GM12891 (cell line): Measurements from ENCODE around the gene TRAF1.
A peak's percentile ranks its signal among the peaks of the same experiment; 100 is the strongest.

Source experiments
- DNase-seq: peaks from one replicate; pipeline ENCODE4 v3.0.0; 2011; ENCODE audit warnings: low spot score; ENCODE audit not compliant: insufficient read length
- FAIRE-seq: peaks from 2 replicates; lab custom pipeline; 2011; peaks lifted over from hg19 to GRCh38; lab: Jason Lieb, UNC
- PAX5 ChIP-seq: IDR thresholded peaks from 2 replicates; pipeline ENCODE4 v1.6.1; 2011; ENCODE audit warnings: low read length, moderate library complexity, mild to moderate bottlenecking; ENCODE audit not compliant: insufficient read depth, severe bottlenecking
- POLR2A ChIP-seq: IDR thresholded peaks from 2 replicates; pipeline ENCODE4 v1.6.1; 2011; ENCODE audit warnings: low read depth, low read length, control low read depth
- POLR2AphosphoS5 ChIP-seq: IDR thresholded peaks from 2 replicates; pipeline ENCODE4 v1.6.1; 2011; ENCODE audit warnings: low read depth, low read length, control low read depth
- POU2F2 ChIP-seq: IDR thresholded peaks from 2 replicates; pipeline ENCODE4 v1.6.1; 2011; ENCODE audit warnings: low read depth, mild to moderate bottlenecking, control low read depth, low read length, moderate library complexity
- SPI1 ChIP-seq: IDR thresholded peaks from 2 replicates; pipeline ENCODE4 v1.6.1; 2011; ENCODE audit warnings: low read depth, low read length, control low read depth
- TAF1 ChIP-seq: IDR thresholded peaks from 2 replicates; pipeline ENCODE4 v1.6.1; 2011; ENCODE audit warnings: low read depth, low read length, control low read depth

TRAF1 gene

GRCh38 chr9:120951960-120952618 lies 25.5 kb upstream of the TRAF1 start:
- TF ChIP-seq TAF1 (no peak), POLR2AphosphoS5 (no peak), PAX5 (no peak), SPI1 (no peak), POU2F2 (no peak), POLR2A (no peak)
- no peak for DNase-seq
- no peak for FAIRE-seq

- TF ChIP-seq POLR2AphosphoS5 (no peak), TAF1 (no peak), POLR2A (no peak), PAX5 (no peak), SPI1 (no peak), POU2F2 (no peak)
- DNase-seq (no peak), FAIRE-seq (no peak)
Observed at GRCh38 chr9:120950421-120951388, 24.1 kb upstream of the TRAF1 start.

GRCh38 chr9:120949290-120949689 lies 22.7 kb upstream of the TRAF1 start:
- FAIRE-seq (no peak), DNase-seq (no peak)
- TF ChIP-seq TAF1 (no peak), PAX5 (no peak), POLR2A (no peak), POLR2AphosphoS5 (no peak), POU2F2 (no peak), SPI1 (no peak)

GRCh38 chr9:120948824-120949223 lies 22.2 kb upstream of the TRAF1 start:
- DNase-seq (no peak), FAIRE-seq (no peak)
- TF ChIP-seq POLR2AphosphoS5: no peak
- no peak for TF ChIP-seq POU2F2
- TF ChIP-seq PAX5: no peak
- TF ChIP-seq TAF1: no peak

GRCh38 chr9:120947222-120947621 lies 20.6 kb upstream of the TRAF1 start:
- DNase-seq (no peak), FAIRE-seq (no peak)
- no peak for TF ChIP-seq POU2F2
- TF ChIP-seq POLR2AphosphoS5: no peak
- no peak for TF ChIP-seq TAF1
- TF ChIP-seq PAX5: no peak
- TF ChIP-seq SPI1: no peak
- TF ChIP-seq POLR2A: no peak

GRCh38 chr9:120946259-120946658 lies 19.7 kb upstream of the TRAF1 start:
- no peak for TF ChIP-seq PAX5
- TF ChIP-seq TAF1: no peak
- TF ChIP-seq SPI1: no peak
- no peak for TF ChIP-seq POLR2A
- FAIRE-seq (no peak), DNase-seq (no peak)

- TF ChIP-seq POLR2A: no peak
- no peak for TF ChIP-seq POLR2AphosphoS5
- FAIRE-seq (no peak), DNase-seq (no peak)
Observed at GRCh38 chr9:120944948-120945347, 18.4 kb upstream of the TRAF1 start.

- DNase-seq: no peak
- TF ChIP-seq POLR2AphosphoS5 (no peak), PAX5 (peak; percentile 37), SPI1 (peak; percentile 96), TAF1 (no peak), POLR2A (no peak)
- peak; percentile 81 for FAIRE-seq
Observed at GRCh38 chr9:120944434-120944843, 17.8 kb upstream of the TRAF1 start.

GRCh38 chr9:120942186-120943001 lies 15.8 kb upstream of the TRAF1 start:
- DNase-seq (no peak), FAIRE-seq (no peak)
- TF ChIP-seq POLR2A (no peak), TAF1 (no peak), PAX5 (no peak), POU2F2 (no peak), SPI1 (no peak), POLR2AphosphoS5 (no peak)

- FAIRE-seq: no peak
- TF ChIP-seq PAX5 (no peak), SPI1 (no peak), TAF1 (no peak), POLR2A (no peak), POLR2AphosphoS5 (no peak), POU2F2 (no peak)
- DNase-seq: no peak
Observed at GRCh38 chr9:120941046-120941770, 14.6 kb upstream of the TRAF1 start.
